Upper lobe of right lung (tissue), 1 donor: Measurements from ENCODE around the gene SKA2. TPM values are rescaled to one million over a fixed set of nuclear protein-coding genes. Genes with fewer than 3 reads are reported as not detected.
"Not testable (repeated sequence)": the region's sequence is repeated elsewhere in the genome, so short reads cannot be mapped to it uniquely, and the experiment has no call there.

Experiments used
- ATAC-seq: fragments of 200-7000 bp; cut with Tn5 transposase; one replicate; pipeline ENCODE4 v1.9.1; 2020; ENCODE audit warnings: mild to moderate bottlenecking, moderate library complexity
- DNase-seq: peaks from one replicate; pipeline ENCODE4 v3.0.0-alpha.2; 2020
- H3K27ac ChIP-seq: fragments of 200-600 bp; one replicate; pipeline ENCODE4 v1.8.0; 2022
- H3K27me3 ChIP-seq: fragments of 200-600 bp; one replicate; pipeline ENCODE4 v1.8.0; 2022; ENCODE audit warnings: mild to moderate bottlenecking
- H3K36me3 ChIP-seq: fragments of 200-600 bp; one replicate; pipeline ENCODE4 v1.8.0; 2022
- H3K4me1 ChIP-seq: fragments of 200-600 bp; one replicate; pipeline ENCODE4 v1.8.0; 2022
- H3K4me3 ChIP-seq: fragments of 200-600 bp; one replicate; pipeline ENCODE4 v1.8.0; 2022; ENCODE audit warnings: mild to moderate bottlenecking
- H3K9me3 ChIP-seq: fragments of 200-600 bp; one replicate; pipeline ENCODE4 v1.8.0; 2022
- intact Hi-C: fragments of 100-400 bp; cut with DNase I; formaldehyde crosslinking; loops from one replicate; pipeline ENCODE4 v1.11.0; 2022
- total RNA-seq: library from RNA; stranded (reverse); fragmentation: NEBNext Ultra II Directional; extraction: Animal tissue kit (Norgen Biotek cat#: 25700); gene quantifications from one replicate; pipeline ENCODE4 v1.2.1, GENCODE V29; 2021
- TF ChIP-seq, protein P1 (sequence below): fragments of 200-600 bp; IDR thresholded peaks from one replicate; pipeline ENCODE4 v1.8.0; 2022; ENCODE audit warnings: antibody characterized with exemption
- donor health status: DM: no; HTN: yes; CAD: no; lungs with severe emphysema.

SKA2 gene
- total RNA-seq, 1 donor from 2014 or later, result 21.3 TPM

DNA sequence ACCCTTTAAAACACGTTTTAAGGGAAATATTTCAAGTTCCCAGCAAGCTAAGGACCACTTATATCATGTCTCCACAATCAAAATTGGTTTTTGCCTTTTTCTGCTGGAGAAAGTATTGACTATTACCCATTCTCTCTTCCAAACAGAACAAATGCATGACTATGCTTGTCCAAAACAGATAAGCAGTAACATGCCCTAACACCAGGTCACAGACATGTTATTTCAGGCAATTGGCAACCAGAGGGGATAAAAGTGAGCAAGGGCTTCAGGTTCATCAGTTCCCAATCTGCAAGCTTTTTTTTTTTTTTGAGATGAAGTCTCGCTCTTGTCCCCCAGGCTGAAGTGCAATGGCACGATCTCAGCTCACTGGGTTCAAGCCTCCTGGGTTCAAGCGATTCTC, 15.0 kb downstream of the SKA2 start:
- TF ChIP-seq, protein P1, sequence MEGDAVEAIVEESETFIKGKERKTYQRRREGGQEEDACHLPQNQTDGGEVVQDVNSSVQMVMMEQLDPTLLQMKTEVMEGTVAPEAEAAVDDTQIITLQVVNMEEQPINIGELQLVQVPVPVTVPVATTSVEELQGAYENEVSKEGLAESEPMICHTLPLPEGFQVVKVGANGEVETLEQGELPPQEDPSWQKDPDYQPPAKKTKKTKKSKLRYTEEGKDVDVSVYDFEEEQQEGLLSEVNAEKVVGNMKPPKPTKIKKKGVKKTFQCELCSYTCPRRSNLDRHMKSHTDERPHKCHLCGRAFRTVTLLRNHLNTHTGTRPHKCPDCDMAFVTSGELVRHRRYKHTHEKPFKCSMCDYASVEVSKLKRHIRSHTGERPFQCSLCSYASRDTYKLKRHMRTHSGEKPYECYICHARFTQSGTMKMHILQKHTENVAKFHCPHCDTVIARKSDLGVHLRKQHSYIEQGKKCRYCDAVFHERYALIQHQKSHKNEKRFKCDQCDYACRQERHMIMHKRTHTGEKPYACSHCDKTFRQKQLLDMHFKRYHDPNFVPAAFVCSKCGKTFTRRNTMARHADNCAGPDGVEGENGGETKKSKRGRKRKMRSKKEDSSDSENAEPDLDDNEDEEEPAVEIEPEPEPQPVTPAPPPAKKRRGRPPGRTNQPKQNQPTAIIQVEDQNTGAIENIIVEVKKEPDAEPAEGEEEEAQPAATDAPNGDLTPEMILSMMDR, result no peak
- Histone ChIP-seq H3K9me3 (no peaks in the 10 kb centered on the region), H3K27me3 (no peaks in the 10 kb centered on the region), H3K4me3 (no peak overlapping the region), H3K36me3 (no peaks in the 10 kb centered on the region), H3K27ac (no peak overlapping the region), H3K4me1 (no peaks in the 10 kb centered on the region)
- DNase-seq (no peak), ATAC-seq (no peak)
- intact Hi-C loops, result no loop called here

GRCh38 chr17:59138339-59138738, 16.6 kb downstream of the SKA2 start:
- H3K36me3 ChIP-seq, H3K27ac ChIP-seq, H3K4me1 ChIP-seq, H3K27me3 ChIP-seq, DNase-seq, H3K9me3 ChIP-seq, intact Hi-C loops, ATAC-seq, H3K4me3 ChIP-seq: not testable (repeated sequence)

DNA sequence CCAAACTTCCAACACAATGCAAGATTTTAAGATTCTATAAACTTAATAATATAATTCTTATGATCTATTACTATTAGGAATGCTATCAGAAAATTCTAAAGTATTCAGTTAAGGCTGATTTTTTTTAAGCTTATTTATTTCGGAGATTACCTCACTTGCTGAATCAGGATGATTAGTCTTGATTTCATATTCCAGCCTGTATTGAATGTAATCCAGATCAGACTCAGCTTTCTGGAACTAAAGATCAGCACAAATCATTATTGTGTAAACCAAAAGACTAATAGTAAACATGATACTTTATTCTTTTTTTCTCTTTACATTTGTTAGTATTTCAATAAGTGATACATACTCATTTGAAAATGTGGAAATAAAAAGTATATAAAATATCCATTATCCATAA, 23.9 kb downstream of the SKA2 start:
- Histone ChIP-seq H3K36me3 (peaks cover 12% of the 10 kb centered on the region), H3K4me3 (no peak overlapping the region), H3K27ac (no peak overlapping the region), H3K4me1 (no peaks in the 10 kb centered on the region), H3K27me3 (no peaks in the 10 kb centered on the region), H3K9me3 (no peaks in the 10 kb centered on the region)
- intact Hi-C loops, result no loop called here
- ATAC-seq, result no peak
- TF ChIP-seq, protein P1, result no peak
- no peak for DNase-seq

- peaks cover 12% of the 10 kb centered on the region for H3K36me3 ChIP-seq
- H3K4me3 ChIP-seq, result no peak overlapping the region
- H3K27ac ChIP-seq, result no peak overlapping the region
- DNase-seq (no peak), ATAC-seq (no peak)
- H3K9me3 ChIP-seq, result no peaks in the 10 kb centered on the region
- H3K4me1 ChIP-seq, result no peaks in the 10 kb centered on the region
- TF ChIP-seq, protein P1, result no peak
- no peaks in the 10 kb centered on the region for H3K27me3 ChIP-seq
- intact Hi-C loops, result no loop called here
These were observed 25.2 kb downstream of the SKA2 start for GRCh38 chr17:59129814-59130213.

DNA sequence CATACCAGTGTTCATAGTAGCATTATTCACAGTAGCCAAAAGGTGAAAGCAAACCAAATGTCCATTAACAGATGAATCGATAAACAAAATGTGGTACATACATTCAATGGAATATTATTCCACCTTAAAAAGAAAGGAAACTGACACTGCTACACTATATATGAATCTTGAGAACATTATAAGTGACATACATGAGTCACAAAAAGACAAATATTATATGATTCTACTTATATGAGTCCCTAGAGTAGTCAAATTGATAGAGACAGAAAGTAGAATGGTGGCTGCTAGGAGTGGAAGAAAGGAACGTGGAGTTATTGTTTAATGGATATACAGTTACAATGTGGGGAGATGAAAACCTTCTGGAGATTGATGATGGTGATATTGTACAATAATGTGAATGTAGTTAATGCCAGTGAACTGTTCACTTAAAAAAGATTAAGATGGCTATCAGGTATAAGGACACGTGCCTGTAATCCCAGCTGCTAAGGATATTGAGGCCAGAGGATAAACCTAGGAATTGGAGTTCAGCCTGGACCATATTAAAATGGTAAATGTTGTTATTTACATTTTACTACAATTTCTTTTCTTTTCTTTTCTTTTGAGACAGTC, 28.1 kb downstream of the SKA2 start:
- DNase-seq, result no peak
- H3K4me3 ChIP-seq, result no peak overlapping the region
- no peak overlapping the region for H3K27ac ChIP-seq
- no peaks in the 10 kb centered on the region for H3K4me1 ChIP-seq
- peaks cover 12% of the 10 kb centered on the region for H3K36me3 ChIP-seq
- H3K9me3 ChIP-seq, result no peaks in the 10 kb centered on the region
- TF ChIP-seq, protein P1, result no peak
- no peaks in the 10 kb centered on the region for H3K27me3 ChIP-seq
- ATAC-seq, result no peak
- intact Hi-C loops, result no loop called here

DNA sequence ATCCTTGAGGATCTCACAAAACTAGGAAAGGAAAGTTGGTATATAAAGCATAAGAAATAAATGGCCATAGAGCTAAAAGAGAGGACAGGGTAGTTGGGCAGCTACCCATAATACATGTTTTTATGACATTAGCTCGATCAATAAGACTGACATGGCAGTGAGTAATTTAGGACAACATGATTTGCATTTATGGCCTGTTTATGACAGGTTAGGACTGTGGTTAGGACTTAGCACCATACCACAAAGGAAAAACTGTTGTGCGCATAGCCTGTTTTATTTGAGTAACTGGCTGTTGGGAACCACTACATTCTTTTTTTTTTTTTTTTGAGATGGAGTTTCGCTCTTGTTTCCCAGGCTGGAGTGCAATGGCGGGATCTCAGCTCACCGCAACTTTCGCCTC, 30.3 kb downstream of the SKA2 start:
- intact Hi-C loops, result no loop called here
- H3K36me3 ChIP-seq, result peaks cover 22% of the 10 kb centered on the region
- no peaks in the 10 kb centered on the region for H3K4me1 ChIP-seq
- H3K27ac ChIP-seq, result no peak overlapping the region
- H3K4me3 ChIP-seq, result no peak overlapping the region
- no peaks in the 10 kb centered on the region for H3K9me3 ChIP-seq
- no peaks in the 10 kb centered on the region for H3K27me3 ChIP-seq
- TF ChIP-seq, protein P1, result no peak
- DNase-seq (no peak), ATAC-seq (no peak)
